ENCODE results near the gene CCDC50. TPM values are rescaled to one million over a fixed set of nuclear protein-coding genes. Genes with fewer than 3 reads are reported as not detected.

Gene CCDC50
- total RNA-seq, 4 donors from 2014 or later = 68.1 to 201 (median 106) TPM

GRCh38 chr3:191329654-191330529 lies 698 bp downstream of the CCDC50 start, which contains the start of gene UTS2B:
Gene UTS2B (minus strand): TSS chr3:191330526. CDS start chr3:191282189, 48,337 bp downstream.
- peak; percentile 41 to 78 (median 76) for DNase-seq
- Histone ChIP-seq H3K9me3 (no peaks in the 10 kb centered on the region), H3K36me3 (no peaks in the 10 kb centered on the region), H3K4me3 (peak within 1 kb of the TSS; percentile 96 to 99 (median 98)), H3K4me1 (peaks cover 0 to 13% (median 3%) of the 10 kb centered on the region in 4 donors), H3K27me3 (no peaks in the 10 kb centered on the region), H3K27ac (peak within 1 kb of the TSS; percentile 92 to 99 (median 96))
- TF ChIP-seq CTCF (IDR thresholded peaks at IDR 0.05) (no peak), POLR2A (IDR thresholded peaks at IDR 0.05) (no peak)

GRCh38 chr3:191330530-191331048 lies 1.4 kb downstream of the CCDC50 start:
- H3K36me3 ChIP-seq = no peaks in the 10 kb centered on the region
- TF ChIP-seq CTCF (IDR thresholded peaks at IDR 0.05) (no peak), POLR2A (IDR thresholded peaks at IDR 0.05) (no peak)
- peaks cover 0 to 13% (median 3%) of the 10 kb centered on the region in 4 donors for H3K4me1 ChIP-seq

GRCh38 chr3:191331388-191331787 lies 2.2 kb downstream of the CCDC50 start:
- no peaks in the 10 kb centered on the region for H3K27me3 ChIP-seq
- H3K36me3 ChIP-seq = no peaks in the 10 kb centered on the region
- peaks cover 0 to 13% (median 3%) of the 10 kb centered on the region in 4 donors for H3K4me1 ChIP-seq
- peak overlapping the region; percentile 96 to 99 (median 98) for H3K4me3 ChIP-seq
- no peak for TF ChIP-seq CTCF (IDR thresholded peaks at IDR 0.05)
- no peak for TF ChIP-seq POLR2A (IDR thresholded peaks at IDR 0.05)
- peak overlapping the region; percentile 31 to 99 (median 96) for H3K27ac ChIP-seq
- no peaks in the 10 kb centered on the region for H3K9me3 ChIP-seq
- no peak for DNase-seq

More at GRCh38 chr3:191330530-191331048, 1.4 kb downstream of the CCDC50 start:
- Histone ChIP-seq H3K9me3 (no peaks in the 10 kb centered on the region), H3K27ac (peak overlapping the region; percentile 31 to 99 (median 96)), H3K27me3 (no peaks in the 10 kb centered on the region), H3K4me3 (peak overlapping the region; percentile 96 to 99 (median 98))
- no peak for DNase-seq

- Histone ChIP-seq H3K4me3 (no peak overlapping the region), H3K9me3 (no peaks in the 10 kb centered on the region), H3K4me1 (peaks cover 0 to 13% (median 3%) of the 10 kb centered on the region in 4 donors), H3K27ac (no peak overlapping the region), H3K27me3 (no peaks in the 10 kb centered on the region), H3K36me3 (no peaks in the 10 kb centered on the region)
- DNase-seq = no peak
- TF ChIP-seq CTCF (IDR thresholded peaks at IDR 0.05) (no peak), POLR2A (IDR thresholded peaks at IDR 0.05) (no peak)
Observed at GRCh38 chr3:191333298-191333880, 4.2 kb downstream of the CCDC50 start.

- Histone ChIP-seq H3K9me3 (no peaks in the 10 kb centered on the region), H3K27me3 (no peaks in the 10 kb centered on the region), H3K36me3 (no peaks in the 10 kb centered on the region), H3K4me1 (peaks cover 0 to 18% (median 3%) of the 10 kb centered on the region in 4 donors), H3K27ac (no peak overlapping the region), H3K4me3 (no peak overlapping the region)
- TF ChIP-seq CTCF (IDR thresholded peaks at IDR 0.05) (no peak), POLR2A (IDR thresholded peaks at IDR 0.05) (no peak)
- DNase-seq = no peak
Observed at GRCh38 chr3:191334346-191334893, 5.2 kb downstream of the CCDC50 start.
